H1 (cell line): ENCODE data around the gene CHTF18. TPM values are rescaled to one million over a fixed set of nuclear protein-coding genes. Genes with fewer than 3 reads are reported as not detected.

Experiments
- CTCF ChIA-PET: fragments of 300-600 bp; sonication (Branson Sonifier 250); formaldehyde crosslinking; loops from one replicate; lab custom pipeline; 2021; ENCODE audit not compliant: partially characterized antibody; lab: Charles Lee
- POLR2A ChIA-PET: fragments of 300-600 bp; sonication (Branson Sonifier 250); formaldehyde crosslinking; loops from one replicate; lab custom pipeline; 2021; ENCODE audit warnings: inconsistent platforms; ENCODE audit not compliant: partially characterized antibody; lab: Charles Lee
- DNase-seq, 2 experiments: peaks; one replicate each; pipeline versions ENCODE4 v3.0.0 to v3.0.0-alpha.2; 2010 to 2022; ENCODE audit warnings: low spot score in 2 of 2, low read depth in 1 of 2, mixed read lengths in 1 of 2
- FAIRE-seq: peaks from 2 replicates; lab custom pipeline; 2011; peaks lifted over from hg19 to GRCh38; lab: Jason Lieb, UNC
- H2AFZ ChIP-seq: 2 replicates; pipeline ENCODE4 v1.8.1; 2012; ENCODE audit warnings: low read length, inconsistent platforms
- H2AK5ac ChIP-seq: 2 replicates; pipeline ENCODE4 v1.6.1; 2013; ENCODE audit warnings: low read depth, low read length
- H2BK120ac ChIP-seq: replicated peaks from 2 replicates; pipeline ENCODE3; 2013; ENCODE audit warnings: low read depth, low read length, inconsistent platforms
- H2BK12ac ChIP-seq: 2 replicates; pipeline ENCODE4 v1.6.1; 2013; ENCODE audit warnings: low read depth, low read length
- H2BK15ac ChIP-seq: 2 replicates; pipeline ENCODE4 v1.6.1; 2013; ENCODE audit warnings: low read length
- H2BK20ac ChIP-seq: 2 replicates; pipeline ENCODE4 v1.6.1; 2013; ENCODE audit warnings: low read length
- H2BK5ac ChIP-seq: 2 replicates; pipeline ENCODE4 v1.6.1; 2013; ENCODE audit warnings: low read depth, low read length
- H3K14ac ChIP-seq: 2 replicates; pipeline ENCODE4 v1.6.1; 2013; ENCODE audit warnings: inconsistent platforms; ENCODE audit not compliant: insufficient read length
- H3K18ac ChIP-seq: 2 replicates; pipeline ENCODE4 v1.6.1; 2013; ENCODE audit warnings: low read length; ENCODE audit errors: extremely low read depth
- H3K23ac ChIP-seq: 2 replicates; pipeline ENCODE4 v1.6.1; 2013; ENCODE audit warnings: inconsistent platforms; ENCODE audit not compliant: insufficient read length
- H3K23me2 ChIP-seq: 2 replicates; pipeline ENCODE4 v1.6.1; 2013; ENCODE audit warnings: low read depth, low read length
- H3K27ac ChIP-seq: 2 replicates; pipeline ENCODE4 v1.6.1; 2011; ENCODE audit warnings: low read depth, low read length, inconsistent platforms
- H3K27me3 ChIP-seq, 4 experiments: replicated peaks in 1 of 4; 1 replicate in 1 of 4; 2 replicates in 3 of 4; pipeline versions ENCODE4 v1.6.1 to v1.8.1; 2011 to 2013; ENCODE audit warnings: low read length in 3 of 4, mild to moderate bottlenecking in 3 of 4, inconsistent platforms in 2 of 4, mixed read lengths in 2 of 4, moderate library complexity in 1 of 4; ENCODE audit not compliant: control insufficient read depth in 3 of 4, insufficient read depth in 3 of 4; ENCODE audit errors: extremely low read depth in 1 of 4
- H3K36me3 ChIP-seq, 4 experiments: 2 replicates each; pipeline versions ENCODE4 v1.6.1 to v1.8.1; 2011 to 2013; ENCODE audit warnings: mild to moderate bottlenecking in 4 of 4, low read length in 3 of 4, moderate library complexity in 2 of 4, control low read depth in 1 of 4, inconsistent platforms in 1 of 4; ENCODE audit not compliant: insufficient read depth in 4 of 4, control insufficient read depth in 2 of 4
- H3K4ac ChIP-seq: replicated peaks from 2 replicates; pipeline ENCODE3; 2013; ENCODE audit warnings: low read length, low read depth, mixed read lengths, inconsistent platforms; ENCODE audit not compliant: insufficient read length
- H3K4me1 ChIP-seq, 4 experiments: replicated peaks in 1 of 4; 1 replicate in 1 of 4; 2 replicates in 3 of 4; pipeline versions ENCODE4 v1.6.1 to v1.8.1; 2011 to 2013; ENCODE audit warnings: low read length in 3 of 4, inconsistent platforms in 2 of 4, mixed read lengths in 1 of 4; ENCODE audit not compliant: insufficient read depth in 4 of 4, control insufficient read depth in 3 of 4
- H3K4me2 ChIP-seq, 2 experiments: 2 replicates each; pipeline versions ENCODE4 v1.6.1 to v1.8.1; 2011 to 2013; ENCODE audit warnings: low read depth in 2 of 2, low read length in 2 of 2, control low read depth in 1 of 2, inconsistent platforms in 1 of 2, mild to moderate bottlenecking in 1 of 2; ENCODE audit not compliant: insufficient read depth in 1 of 2
- H3K4me3 ChIP-seq, 4 experiments: fragments of 200-600, 300-600 bp in 1 of 4; sonication (generic), shearing (Covaris generic), sonication (Bioruptor Twin) in 1 of 4; 2 replicates each; pipeline versions ENCODE4 v1.5.1 to v1.8.1; 2011 to 2016; ENCODE audit warnings: low read length in 4 of 4, low read depth in 3 of 4, control low read depth in 2 of 4, inconsistent platforms in 2 of 4, mild to moderate bottlenecking in 2 of 4, mixed read lengths in 1 of 4, moderate library complexity in 1 of 4; ENCODE audit not compliant: insufficient read depth in 2 of 4; ENCODE audit errors: extremely low read depth in 1 of 4
- H3K56ac ChIP-seq: replicated peaks from 2 replicates; pipeline ENCODE3; 2013; ENCODE audit warnings: low read depth, mild to moderate bottlenecking, mixed read lengths, low read length, inconsistent platforms; ENCODE audit not compliant: insufficient read length
- H3K79me1 ChIP-seq: 2 replicates; pipeline ENCODE4 v1.6.1; 2013; ENCODE audit warnings: low read depth, low read length, control low read depth
- H3K79me2 ChIP-seq, 2 experiments: 2 replicates each; pipeline versions ENCODE4 v1.6.1 to v1.8.1; 2012 to 2013; ENCODE audit warnings: low read length in 2 of 2, mild to moderate bottlenecking in 2 of 2, inconsistent platforms in 1 of 2; ENCODE audit not compliant: insufficient read depth in 2 of 2, control insufficient read depth in 1 of 2
- H3K9ac ChIP-seq, 4 experiments: replicated peaks in 1 of 4; 1 replicate in 1 of 4; 2 replicates in 3 of 4; pipeline versions ENCODE4 v1.6.1 to v1.8.1; 2011 to 2013; ENCODE audit warnings: low read depth in 3 of 4, low read length in 3 of 4, control low read depth in 2 of 4, mild to moderate bottlenecking in 2 of 4, moderate library complexity in 2 of 4, inconsistent platforms in 1 of 4; ENCODE audit errors: extremely low read depth in 1 of 4
- H3K9me3 ChIP-seq, 2 experiments: 2 replicates each; pipeline versions ENCODE4 v1.6.1 to v1.8.1; 2012 to 2013; ENCODE audit warnings: mild to moderate bottlenecking in 2 of 2, moderate library complexity in 2 of 2, control low read depth in 1 of 2, inconsistent platforms in 1 of 2, low read depth in 1 of 2, low read length in 1 of 2, mixed read lengths in 1 of 2; ENCODE audit not compliant: insufficient read depth in 2 of 2
- H4K20me1 ChIP-seq, 2 experiments: replicated peaks in 1 of 2; 2 replicates each; pipeline versions ENCODE3 to v1.8.1; 2011 to 2013; ENCODE audit warnings: inconsistent platforms in 2 of 2, low read length in 2 of 2, mild to moderate bottlenecking in 1 of 2; ENCODE audit not compliant: insufficient read depth in 2 of 2, control insufficient read depth in 1 of 2
- H4K5ac ChIP-seq: 2 replicates; pipeline ENCODE4 v1.6.1; 2013; ENCODE audit warnings: low read length, low read depth, mixed read lengths, inconsistent platforms; ENCODE audit not compliant: insufficient read length
- H4K8ac ChIP-seq: 2 replicates; pipeline ENCODE4 v1.8.0; 2013; ENCODE audit warnings: mild to moderate bottlenecking, moderate library complexity, low read length, inconsistent platforms; ENCODE audit not compliant: insufficient read depth; ENCODE audit errors: extremely low read depth
- H4K91ac ChIP-seq: replicated peaks from 2 replicates; pipeline ENCODE3; 2013; ENCODE audit warnings: low read length, mixed read lengths, inconsistent platforms; ENCODE audit not compliant: insufficient read length
- BACH1 ChIP-seq: IDR thresholded peaks from 2 replicates; pipeline ENCODE4 v1.6.1; 2012; ENCODE audit warnings: low read length, improper control_type of control experiment
- BRCA1 ChIP-seq: IDR thresholded peaks from 2 replicates; pipeline ENCODE4 v1.6.1; 2012; ENCODE audit warnings: low read depth, low read length, improper control_type of control experiment
- CREB1 ChIP-seq: IDR thresholded peaks from 2 replicates; pipeline ENCODE4 v1.6.1; 2012; ENCODE audit warnings: inconsistent platforms
- HDAC6 ChIP-seq: IDR thresholded peaks from one replicate; pipeline ENCODE4 v1.7.1; 2012; ENCODE audit warnings: low read depth, mild to moderate bottlenecking, inconsistent platforms, low read length, moderate library complexity
- MAFK ChIP-seq: IDR thresholded peaks from 2 replicates; pipeline ENCODE4 v1.6.1; 2012; ENCODE audit warnings: low read depth, mild to moderate bottlenecking, improper control_type of control experiment, low read length
- POLR2A ChIP-seq, 2 experiments: IDR thresholded peaks; 1 replicate in 1 of 2; 2 replicates in 1 of 2; pipeline ENCODE4 v1.6.1; 2011; ENCODE audit warnings: low read depth in 2 of 2, low read length in 2 of 2, mild to moderate bottlenecking in 2 of 2; ENCODE audit errors: control extremely low read depth in 1 of 2
- RFX5 ChIP-seq: IDR thresholded peaks from 2 replicates; pipeline ENCODE4 v1.6.1; 2011; ENCODE audit warnings: low read depth, low read length, improper control_type of control experiment, borderline replicate concordance
- RXRA ChIP-seq: IDR thresholded peaks from 2 replicates; pipeline ENCODE4 v1.6.1; 2011; ENCODE audit warnings: low read depth, mild to moderate bottlenecking, low read length, moderate library complexity; ENCODE audit not compliant: insufficient read depth
- SP1 ChIP-seq: IDR thresholded peaks from 2 replicates; pipeline ENCODE4 v1.6.1; 2011; ENCODE audit warnings: low read depth, low read length
- SRF ChIP-seq: IDR thresholded peaks from 2 replicates; pipeline ENCODE4 v1.6.1; 2011; ENCODE audit warnings: mild to moderate bottlenecking, low read depth, low read length, moderate library complexity
- TBP ChIP-seq: IDR thresholded peaks from 2 replicates; pipeline ENCODE4 v1.6.1; 2011; ENCODE audit warnings: low read depth, low read length, improper control_type of control experiment
- TEAD4 ChIP-seq: IDR thresholded peaks from 2 replicates; pipeline ENCODE4 v1.6.1; 2012; ENCODE audit warnings: low read depth, low read length, inconsistent platforms, mixed read lengths
- ZNF274 ChIP-seq: IDR thresholded peaks from 2 replicates; pipeline ENCODE4 v1.7.0; 2012; ENCODE audit warnings: low read length, borderline replicate concordance; ENCODE audit errors: extremely low read depth
- WGBS, 2 experiments: shearing (Covaris generic) in 1 of 2; methylation state at CpG; one replicate each; pipeline versions ENCODE4 v1.1.6 to v1.1.7; 2013 to 2015; ENCODE audit warnings: low lambda C conversion rate in 2 of 2, mixed read lengths in 2 of 2, inconsistent platforms in 1 of 2, low coverage in 1 of 2, missing lambda C conversion rate in 1 of 2; ENCODE audit not compliant: insufficient replicate concordance in 2 of 2, insufficient coverage in 1 of 2, insufficient read length in 1 of 2; ENCODE audit errors: extremely low coverage in 1 of 2, missing lambda C conversion rate in 1 of 2; 5-methylcytosine and 5-hydroxymethylcytosine counted together
- polyA plus RNA-seq, 7 experiments: library from polyadenylated mRNA; depleted of rRNA in 3 of 7; stranded (reverse) in 5 of 7; unstranded in 2 of 7; fragments of >200 nt in 5 of 7; fragments of 200-250 nt in 2 of 7; gene quantifications; 1 replicate in 5 of 7; 2 replicates in 1 of 7; 4 replicates in 1 of 7; pipeline versions ENCODE4 v1.2.1 to v1.2.3, GENCODE V29; 2011 to 2013; ENCODE audit warnings: missing spikeins in 2 of 7, mixed read lengths in 2 of 7
- total RNA-seq: library from RNA; stranded (reverse); fragmentation: NEBNext Ultra II Directional; extraction: Animal tissue kit (Norgen Biotek cat#: 25700); gene quantifications from 2 replicates; pipeline ENCODE4 v1.2.1, GENCODE V29; 2021

Gene CHTF18
- total and polyA plus RNA-seq, 2 of the 8 experiments (the other 6 are each of a cell fraction or from before 2014, with no cell fraction given), result 75.3 to 104 TPM

- DNase-seq, result no peak
- no peak for FAIRE-seq
- no peaks in the 10 kb centered on the region for H3K79me1 ChIP-seq
These were observed 56.4 kb downstream of the CHTF18 start for GRCh38 chr16:844638-845350.

More at GRCh38 chr16:844638-845350, 56.4 kb downstream of the CHTF18 start:
- no peak overlapping the region for H3K9ac ChIP-seq
- H3K4me3 ChIP-seq, result no peak overlapping the region
- no peaks in the 10 kb centered on the region for H3K27me3 ChIP-seq
- no peak overlapping the region; the same call in 1 of the 2 replicates for H4K8ac ChIP-seq
- no peak overlapping the region for H2BK15ac ChIP-seq
- POLR2A ChIA-PET, result no interaction called here
- WGBS, 2 experiments, result 91% methylated on average over 48 of the region's 48 CpGs; no CpG with 5 or more reads in 1 of the 2 experiments
- H3K36me3 ChIP-seq, result no peaks in the 10 kb centered on the region
- H2BK20ac ChIP-seq, result no peak overlapping the region
- no peak overlapping the region for H3K4me2 ChIP-seq
- H2BK12ac ChIP-seq, result no peak overlapping the region
- H3K4me1 ChIP-seq, result no peaks in the 10 kb centered on the region; a peak in 1 of 7 replicates
- TF ChIP-seq SP1, result no peak
- TF ChIP-seq SRF, result no peak
- no peak for TF ChIP-seq HDAC6
- no peak for TF ChIP-seq POLR2A (IDR thresholded peaks at IDR 0.05; ENCODE audit: control extremely low read depth in 1 of 2, low read depth in 2 of 2, low read length in 2 of 2)
- no peak for TF ChIP-seq MAFK
- TF ChIP-seq CREB1, result no peak
- no peak for TF ChIP-seq RFX5
- TF ChIP-seq TEAD4, result no peak
- no peak for TF ChIP-seq BRCA1
- TF ChIP-seq TBP, result no peak
- no peak for TF ChIP-seq BACH1
- no peak for TF ChIP-seq RXRA
- TF ChIP-seq ZNF274, result no peak
- no peak overlapping the region for H4K91ac ChIP-seq
- H2BK120ac ChIP-seq, result no peak overlapping the region
- no peak overlapping the region for H3K23ac ChIP-seq
- H3K9me3 ChIP-seq, result peaks cover 20 to 68% of the 10 kb centered on the region in 2 experiments; a peak in 3 of 4 replicates
- H2AFZ ChIP-seq, result no peak overlapping the region
- H3K56ac ChIP-seq, result no peak overlapping the region
- H4K5ac ChIP-seq, result no peak overlapping the region
- H3K4ac ChIP-seq, result no peak overlapping the region
- no peak overlapping the region for H3K14ac ChIP-seq
- no peaks in the 10 kb centered on the region for H3K79me2 ChIP-seq
- no peak overlapping the region for H3K27ac ChIP-seq
- H3K23me2 ChIP-seq, result no peaks in the 10 kb centered on the region
- CTCF ChIA-PET, result interaction anchor here (0.5 to 1.3 kb wide), 3 partner anchors 32 to 196 kb away, joined by 3 read pairs; no protein-coding TSS in a partner anchor
- H2AK5ac ChIP-seq, result no peak overlapping the region
- H3K18ac ChIP-seq, result no peak overlapping the region
- H4K20me1 ChIP-seq, result no peaks in the 10 kb centered on the region
- H2BK5ac ChIP-seq, result no peak overlapping the region
